Stimulated activated CD4-positive, alpha-beta T cell treated with anti-CD3 and anti-CD28 coated beads, Interleukin-1b, Interleukin-23, amount 100 ng/mL, for 4 hours (primary cell): ENCODE data around the gene CHD1.

Experiments used
- DNase-seq, 2 donors: peaks; one replicate each; pipeline ENCODE4 v3.0.0-alpha.2; 2020; ENCODE audit warnings: low read depth in 2 of 2

The CHD1 gene

GRCh38 chr5:98935206-98935605 is 6.4 kb upstream of the CHD1 start:
- DNase-seq = no peak

GRCh38 chr5:98934546-98934945 is 5.7 kb upstream of the CHD1 start:
- no peak for DNase-seq

GRCh38 chr5:98933445-98934072 is 4.8 kb upstream of the CHD1 start:
- DNase-seq = no peak

GRCh38 chr5:98930972-98931762 is 2.4 kb upstream of the CHD1 start:
- DNase-seq = no peak

- peak in 1 of 2 donors; percentile 86 for DNase-seq
These were observed 997 bp upstream of the CHD1 start for GRCh38 chr5:98929710-98930298.

GRCh38 chr5:98927989-98928872 is 576 bp downstream of the CHD1 start:
- peak; percentile 12 to 46 for DNase-seq

- DNase-seq = peak; percentile 26 to 51
These were observed 1.4 kb downstream of the CHD1 start for GRCh38 chr5:98927242-98927988.

GRCh38 chr5:98923966-98924365 is 4.8 kb downstream of the CHD1 start:
- DNase-seq = no peak

GRCh38 chr5:98921947-98922505 is 6.8 kb downstream of the CHD1 start:
- no peak for DNase-seq

GRCh38 chr5:98917433-98917832 is 11.4 kb downstream of the CHD1 start:
- DNase-seq = no peak

- DNase-seq = no peak
These were observed 12.3 kb downstream of the CHD1 start for GRCh38 chr5:98916540-98916939.

GRCh38 chr5:98913911-98914310 is 14.9 kb downstream of the CHD1 start:
- no peak for DNase-seq

- no peak for DNase-seq
These were observed 17.3 kb downstream of the CHD1 start for GRCh38 chr5:98911280-98912040.

- DNase-seq = no peak
These were observed 19.4 kb downstream of the CHD1 start for GRCh38 chr5:98909363-98909762.

- no peak for DNase-seq
These were observed 20.9 kb downstream of the CHD1 start for GRCh38 chr5:98907951-98908350.

GRCh38 chr5:98906756-98907355 is 22.0 kb downstream of the CHD1 start:
- no peak for DNase-seq

GRCh38 chr5:98905857-98906688 is 22.7 kb downstream of the CHD1 start:
- no peak for DNase-seq

GRCh38 chr5:98904780-98905179 is 24.0 kb downstream of the CHD1 start:
- no peak for DNase-seq

- no peak for DNase-seq
These were observed 26.1 kb downstream of the CHD1 start for GRCh38 chr5:98902733-98903132.
